Loucy (cell line): ENCODE results near the gene TP53I13.

Source experiments
- H2AFZ ChIP-seq: fragments of 200-600 bp; sonication (generic); 2 replicates; pipeline ENCODE4 v1.6.0; 2016; ENCODE audit warnings: antibody characterized with exemption, mild to moderate bottlenecking, low read length, moderate library complexity
- H3F3A ChIP-seq: fragments of 200-600 bp; 2 replicates; pipeline ENCODE4 v1.6.0; 2016; ENCODE audit warnings: antibody characterized with exemption, low read depth, mild to moderate bottlenecking
- H3K27me3 ChIP-seq: fragments of 200-600 bp; sonication (generic); 2 replicates; pipeline ENCODE4 v1.6.1; 2014; ENCODE audit warnings: low read length, mild to moderate bottlenecking; ENCODE audit not compliant: insufficient read depth, poor library complexity, severe bottlenecking
- H3K36me3 ChIP-seq: fragments of 200-600 bp; sonication (generic); 2 replicates; pipeline ENCODE4 v1.6.1; 2016; ENCODE audit warnings: low read length; ENCODE audit not compliant: insufficient read depth
- H3K4me1 ChIP-seq: fragments of 200-600 bp; sonication (generic); 2 replicates; pipeline ENCODE4 v1.5.1; 2014; ENCODE audit warnings: low read length, mild to moderate bottlenecking; ENCODE audit not compliant: insufficient read depth, poor library complexity, severe bottlenecking
- H3K4me2 ChIP-seq: fragments of 200-600 bp; sonication (generic); 2 replicates; pipeline ENCODE4 v1.6.0; 2014; ENCODE audit warnings: antibody characterized with exemption, low read length, low read depth, mild to moderate bottlenecking; ENCODE audit not compliant: poor library complexity, severe bottlenecking
- H3K4me3 ChIP-seq: fragments of 200-600 bp; sonication (generic); 2 replicates; pipeline ENCODE4 v1.5.1; 2014; ENCODE audit warnings: low read length, mild to moderate bottlenecking, mixed read lengths; ENCODE audit not compliant: poor library complexity, severe bottlenecking
- H3K79me2 ChIP-seq: fragments of 200-600 bp; sonication (generic); 2 replicates; pipeline ENCODE4 v1.6.1; 2014; ENCODE audit warnings: low read length; ENCODE audit not compliant: insufficient read depth
- H3K9ac ChIP-seq: fragments of 200-600 bp; sonication (generic); 2 replicates; pipeline ENCODE4 v1.6.0; 2014; ENCODE audit warnings: mild to moderate bottlenecking, low read depth, low read length, moderate library complexity; ENCODE audit not compliant: poor library complexity, severe bottlenecking
- H3K9me2 ChIP-seq: fragments of 200-600 bp; sonication (generic); replicated peaks from 2 replicates; pipeline ENCODE4 v1.6.1; 2016; ENCODE audit warnings: low read depth, low read length, mixed read lengths
- H3K9me3 ChIP-seq: fragments of 200-600 bp; sonication (generic); 2 replicates; pipeline ENCODE4 v1.6.1; 2014; ENCODE audit warnings: mild to moderate bottlenecking, antibody characterized with exemption, low read length, low read depth; ENCODE audit not compliant: insufficient read depth
- H4K20me1 ChIP-seq: fragments of 200-600 bp; sonication (generic); 2 replicates; pipeline ENCODE4 v1.6.0; 2014; ENCODE audit warnings: antibody characterized with exemption, low read length, mild to moderate bottlenecking; ENCODE audit not compliant: insufficient read depth, poor library complexity, severe bottlenecking
- EZH2phosphoT487 ChIP-seq: fragments of 200-600 bp; IDR thresholded peaks from 2 replicates; pipeline ENCODE4 v1.6.1; 2018; ENCODE audit warnings: antibody characterized with exemption, mild to moderate bottlenecking, moderate library complexity, borderline replicate concordance
- TF ChIP-seq, protein P1 (sequence below): fragments of 200-600 bp; sonication (generic); conservative IDR thresholded peaks from 2 replicates; pipeline ENCODE4 v1.5.1; 2014; ENCODE audit warnings: mild to moderate bottlenecking, antibody characterized with exemption, low read length

The TP53I13 gene

DNA sequence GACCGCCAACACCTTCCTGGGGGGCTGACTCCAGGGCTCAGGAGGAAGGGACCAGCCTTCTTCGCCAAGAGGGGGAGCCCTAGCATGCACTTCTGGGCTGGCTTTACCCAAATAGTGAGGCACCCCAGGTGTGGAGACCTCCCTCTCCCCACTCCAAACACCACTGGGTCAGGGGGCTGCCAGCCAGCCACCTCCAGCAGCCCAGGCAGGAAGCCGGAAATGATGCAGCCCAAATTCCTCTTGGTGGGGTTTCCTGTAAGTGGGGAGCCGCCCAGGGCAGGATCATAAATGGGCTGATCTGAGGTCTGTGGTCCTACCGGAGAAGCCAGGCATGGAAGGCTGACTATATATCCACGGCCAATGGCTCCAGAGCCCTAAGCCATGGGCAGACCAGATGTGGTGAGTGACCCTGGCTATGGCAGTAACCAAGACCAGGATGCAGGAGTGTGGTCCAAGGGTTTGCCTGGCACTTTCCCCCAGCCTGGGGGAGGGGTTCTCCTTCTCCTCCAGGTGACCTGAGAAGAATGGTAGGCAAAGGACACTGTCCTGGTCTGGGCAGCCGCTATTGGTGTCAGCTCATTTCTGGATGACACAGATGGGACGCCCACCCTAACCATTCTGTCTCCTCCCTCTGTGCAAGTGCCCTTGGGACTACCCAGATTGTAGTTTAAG lies 16.7 kb downstream of the TP53I13 start:
- no peaks in the 10 kb centered on the region for H3F3A ChIP-seq
- peaks cover 14% of the 10 kb centered on the region; the same call in 1 of the 2 replicates for H3K36me3 ChIP-seq
- H4K20me1 ChIP-seq: peaks cover 48% of the 10 kb centered on the region
- no peak overlapping the region for H2AFZ ChIP-seq
- no peak overlapping the region for H3K4me3 ChIP-seq
- H3K9me2 ChIP-seq: no peaks in the 10 kb centered on the region
- peaks cover 65% of the 10 kb centered on the region for H3K79me2 ChIP-seq
- no peaks in the 10 kb centered on the region for H3K27me3 ChIP-seq
- H3K4me1 ChIP-seq: peaks cover 49% of the 10 kb centered on the region
- TF ChIP-seq EZH2phosphoT487: no peak
- TF ChIP-seq, protein P1, sequence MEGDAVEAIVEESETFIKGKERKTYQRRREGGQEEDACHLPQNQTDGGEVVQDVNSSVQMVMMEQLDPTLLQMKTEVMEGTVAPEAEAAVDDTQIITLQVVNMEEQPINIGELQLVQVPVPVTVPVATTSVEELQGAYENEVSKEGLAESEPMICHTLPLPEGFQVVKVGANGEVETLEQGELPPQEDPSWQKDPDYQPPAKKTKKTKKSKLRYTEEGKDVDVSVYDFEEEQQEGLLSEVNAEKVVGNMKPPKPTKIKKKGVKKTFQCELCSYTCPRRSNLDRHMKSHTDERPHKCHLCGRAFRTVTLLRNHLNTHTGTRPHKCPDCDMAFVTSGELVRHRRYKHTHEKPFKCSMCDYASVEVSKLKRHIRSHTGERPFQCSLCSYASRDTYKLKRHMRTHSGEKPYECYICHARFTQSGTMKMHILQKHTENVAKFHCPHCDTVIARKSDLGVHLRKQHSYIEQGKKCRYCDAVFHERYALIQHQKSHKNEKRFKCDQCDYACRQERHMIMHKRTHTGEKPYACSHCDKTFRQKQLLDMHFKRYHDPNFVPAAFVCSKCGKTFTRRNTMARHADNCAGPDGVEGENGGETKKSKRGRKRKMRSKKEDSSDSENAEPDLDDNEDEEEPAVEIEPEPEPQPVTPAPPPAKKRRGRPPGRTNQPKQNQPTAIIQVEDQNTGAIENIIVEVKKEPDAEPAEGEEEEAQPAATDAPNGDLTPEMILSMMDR: peak; percentile 52
- peak overlapping the region; percentile 43 for H3K4me2 ChIP-seq
- no peaks in the 10 kb centered on the region for H3K9me3 ChIP-seq
- H3K9ac ChIP-seq: peak overlapping the region; percentile 83

DNA sequence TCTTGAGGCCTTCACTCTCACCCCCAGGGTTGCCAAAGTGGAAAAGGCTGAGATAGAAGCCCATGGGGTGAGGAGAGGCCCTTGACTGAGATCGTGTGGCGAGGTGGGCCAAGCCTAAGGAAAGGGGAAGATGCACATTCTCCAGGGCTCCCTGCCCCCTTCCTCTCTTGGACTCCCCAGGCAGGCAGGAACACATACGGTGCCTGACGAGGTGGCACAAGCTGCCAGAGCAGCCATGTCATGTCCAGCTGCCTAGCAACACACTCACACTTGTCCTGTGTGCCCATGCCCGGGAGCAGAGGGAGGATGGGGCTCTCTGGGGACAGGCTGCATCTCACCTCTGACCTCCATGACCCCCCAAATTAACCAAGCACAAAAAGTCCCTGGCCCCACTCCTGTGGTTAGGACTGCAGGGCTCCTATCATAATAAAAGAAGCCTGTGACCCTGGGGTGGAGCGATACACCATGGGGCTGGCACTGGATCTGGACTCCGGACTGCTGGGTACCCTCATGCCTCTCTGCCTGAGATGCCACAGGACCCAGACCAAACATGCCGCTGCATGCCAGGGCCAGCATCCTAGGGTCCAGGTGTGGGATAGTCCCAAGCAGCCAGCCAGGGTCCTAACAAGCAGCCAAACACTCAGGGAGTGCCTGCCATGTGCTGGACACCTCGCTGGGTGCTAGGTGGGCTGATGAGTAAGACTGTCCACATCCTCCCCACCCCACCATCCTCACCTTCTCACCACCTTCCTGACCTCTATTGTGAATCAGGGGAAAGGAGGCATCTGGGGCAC lies 18.4 kb downstream of the TP53I13 start:
- peak overlapping the region; percentile 83 for H3K9ac ChIP-seq
- H3K9me2 ChIP-seq: no peaks in the 10 kb centered on the region
- H3K36me3 ChIP-seq: peaks cover 6% of the 10 kb centered on the region; the same call in 1 of the 2 replicates
- H3K27me3 ChIP-seq: no peaks in the 10 kb centered on the region
- no peak overlapping the region for H2AFZ ChIP-seq
- H3K9me3 ChIP-seq: no peaks in the 10 kb centered on the region
- peaks cover 61% of the 10 kb centered on the region for H3K4me1 ChIP-seq
- H3K4me2 ChIP-seq: peak overlapping the region; percentile 95
- H3K79me2 ChIP-seq: peaks cover 69% of the 10 kb centered on the region
- no peaks in the 10 kb centered on the region for H3F3A ChIP-seq
- H3K4me3 ChIP-seq: peak overlapping the region; percentile 88
- peaks cover 48% of the 10 kb centered on the region for H4K20me1 ChIP-seq
- TF ChIP-seq, protein P1: no peak
- TF ChIP-seq EZH2phosphoT487: no peak

DNA sequence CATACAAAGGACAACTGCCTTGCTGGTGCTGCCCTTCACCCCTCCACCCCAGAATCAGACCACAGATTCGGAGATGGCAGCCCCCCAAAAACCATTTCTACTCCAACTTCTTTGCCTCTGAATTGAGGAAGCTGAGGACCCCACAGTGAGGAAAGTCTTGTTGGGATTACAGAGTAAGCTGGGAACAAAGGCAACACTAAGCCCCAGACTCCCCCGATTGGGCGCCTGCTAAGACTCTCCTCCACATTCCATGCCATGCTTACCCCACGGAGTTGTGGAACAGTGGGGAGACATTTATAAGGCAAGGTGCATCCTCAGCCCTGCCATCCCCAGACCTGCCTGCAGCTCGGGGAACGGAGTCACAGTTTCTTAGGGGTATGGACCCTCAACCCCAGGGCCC lies 19.1 kb downstream of the TP53I13 start:
- peaks cover 69% of the 10 kb centered on the region for H3K79me2 ChIP-seq
- H3K9ac ChIP-seq: peak overlapping the region; percentile 83

More for the DNA sequence above, 19.1 kb downstream of the TP53I13 start:
- no peaks in the 10 kb centered on the region for H3K27me3 ChIP-seq
- no peak overlapping the region for H2AFZ ChIP-seq
- no peaks in the 10 kb centered on the region for H3K9me3 ChIP-seq
- peak overlapping the region; percentile 95 for H3K4me2 ChIP-seq
- peaks cover 68% of the 10 kb centered on the region for H3K4me1 ChIP-seq
- TF ChIP-seq EZH2phosphoT487: no peak
- TF ChIP-seq, protein P1: no peak
- H3K9me2 ChIP-seq: no peaks in the 10 kb centered on the region
- H3K36me3 ChIP-seq: no peaks in the 10 kb centered on the region; the same call in 1 of the 2 replicates
- peaks cover 48% of the 10 kb centered on the region for H4K20me1 ChIP-seq
- H3K4me3 ChIP-seq: peak overlapping the region; percentile 88
- no peaks in the 10 kb centered on the region for H3F3A ChIP-seq
